Measurements from ENCODE around the gene ZKSCAN1.
"Not testable (repeated sequence)": the region's sequence is repeated elsewhere in the genome, so short reads cannot be mapped to it uniquely, and the experiment has no call there.

The ZKSCAN1 gene

GRCh38 chr7:100003711-100004661, 11.4 kb upstream of the ZKSCAN1 start:
- DNase-seq (ENCODE audit: low read depth in 3 of 3), result no peak

- DNase-seq (ENCODE audit: low read depth in 3 of 3), result no peak
Observed at GRCh38 chr7:100007887-100008286, 7.5 kb upstream of the ZKSCAN1 start.

- no peak for DNase-seq (ENCODE audit: low read depth in 3 of 3)
Observed at GRCh38 chr7:100008525-100008924, 6.9 kb upstream of the ZKSCAN1 start.

- not testable (repeated sequence) for DNase-seq (ENCODE audit: low read depth in 3 of 3)
Observed at GRCh38 chr7:100009952-100010351, 5.4 kb upstream of the ZKSCAN1 start.

- DNase-seq (ENCODE audit: low read depth in 3 of 3), result no peak
Observed at GRCh38 chr7:100010901-100011300, 4.5 kb upstream of the ZKSCAN1 start.

GRCh38 chr7:100011516-100011915, 3.9 kb upstream of the ZKSCAN1 start:
- no peak for DNase-seq (ENCODE audit: low read depth in 3 of 3)

GRCh38 chr7:100012385-100013327, 2.7 kb upstream of the ZKSCAN1 start:
- not testable (repeated sequence) for DNase-seq (ENCODE audit: low read depth in 3 of 3)

- peak in 2 of 3 experiments; percentile 6 to 17 for DNase-seq (ENCODE audit: low read depth in 3 of 3)
Observed at GRCh38 chr7:100013328-100013676, 2.1 kb upstream of the ZKSCAN1 start.

GRCh38 chr7:100016215-100016901, 962 bp downstream of the ZKSCAN1 start:
- no peak for DNase-seq (ENCODE audit: low read depth in 3 of 3)

- no peak for DNase-seq (ENCODE audit: low read depth in 3 of 3)
Observed at GRCh38 chr7:100017300-100017699, 1.9 kb downstream of the ZKSCAN1 start.

GRCh38 chr7:100017875-100018274, 2.5 kb downstream of the ZKSCAN1 start:
- DNase-seq (ENCODE audit: low read depth in 3 of 3), result no peak

- no peak for DNase-seq (ENCODE audit: low read depth in 3 of 3)
Observed at GRCh38 chr7:100019908-100020307, 4.5 kb downstream of the ZKSCAN1 start.

GRCh38 chr7:100021297-100021696, 5.9 kb downstream of the ZKSCAN1 start:
- DNase-seq (ENCODE audit: low read depth in 3 of 3), result no peak

GRCh38 chr7:100022621-100023020, 7.2 kb downstream of the ZKSCAN1 start:
- no peak for DNase-seq (ENCODE audit: low read depth in 3 of 3)

- DNase-seq (ENCODE audit: low read depth in 3 of 3), result no peak
Observed at GRCh38 chr7:100023526-100023925, 8.1 kb downstream of the ZKSCAN1 start.

- no peak for DNase-seq (ENCODE audit: low read depth in 3 of 3)
Observed at GRCh38 chr7:100024020-100024619, 8.7 kb downstream of the ZKSCAN1 start.

- no peak for DNase-seq (ENCODE audit: low read depth in 3 of 3)
Observed at GRCh38 chr7:100027197-100027596, 11.8 kb downstream of the ZKSCAN1 start.

- DNase-seq (ENCODE audit: low read depth in 3 of 3), result no peak
Observed at GRCh38 chr7:100029596-100029995, 14.2 kb downstream of the ZKSCAN1 start.

GRCh38 chr7:100033526-100033925, 18.1 kb downstream of the ZKSCAN1 start:
- no peak for DNase-seq (ENCODE audit: low read depth in 3 of 3)

GRCh38 chr7:100034871-100035510, 19.6 kb downstream of the ZKSCAN1 start:
- DNase-seq (ENCODE audit: low read depth in 3 of 3), result no peak

- DNase-seq (ENCODE audit: low read depth in 3 of 3), result no peak
Observed at GRCh38 chr7:100035876-100036275, 20.5 kb downstream of the ZKSCAN1 start.

Measured in stimulated activated CD4-positive, alpha-beta T cell treated with anti-CD3 and anti-CD28 coated beads, TNF-alpha, amount 100 ng/mL, for 4 hours (primary cell).